ENCODE data around the gene ASB1. TPM values are rescaled to one million over a fixed set of nuclear protein-coding genes. Genes with fewer than 3 reads are reported as not detected.

Gene ASB1
- total and polyA plus RNA-seq, 9 of the 15 experiments (the other 6 are each of a cell fraction or from before 2014, with no cell fraction given) = 6.3 to 37.7 (median 23.9) TPM

GRCh38 chr2:238379096-238379810, 47.5 kb upstream of the ASB1 start (continued):
- TF ChIP-seq MGA (IDR thresholded peaks at IDR 0.05) (peak; percentile 21; the same call in 1 of the 2 replicates), NR2C2 (CRISPR knock-in tag; IDR thresholded peaks at IDR 0.05) (no peak), NR2C2 (tag; IDR thresholded peaks at IDR 0.05) (peak; percentile 28; the same call in 1 of the 2 replicates), CUX1 (CRISPR knock-in tag; IDR thresholded peaks at IDR 0.05) (no peak), DDX20 (tag; IDR thresholded peaks at IDR 0.05; ENCODE audit: low read depth) (no peak), MAX (CRISPR knock-in tag; IDR thresholded peaks at IDR 0.05) (peak; percentile 12; the same call in 1 of the 2 replicates), MECOM (CRISPR knock-in tag; IDR thresholded peaks at IDR 0.05) (no peak), FOXK1 (CRISPR knock-in tag; IDR thresholded peaks at IDR 0.05; ENCODE audit: borderline replicate concordance) (no peak), CSDE1 (IDR thresholded peaks at IDR 0.05) (no peak)
